HEK293 (cell line): ENCODE measurements around the gene ARHGAP23.

Experiments used
- KLF9 ChIP-seq: fragments of 450-650 bp; formaldehyde crosslinking; IDR thresholded peaks from 2 replicates; pipeline ENCODE4 v1.5.1; 2016; ENCODE audit warnings: missing biosample characterization, missing genetic modification characterization, low read depth
- SALL2 ChIP-seq: fragments of 450-650 bp; formaldehyde crosslinking; IDR thresholded peaks from 2 replicates; pipeline ENCODE4 v1.5.0; 2017; ENCODE audit warnings: missing biosample characterization, mild to moderate bottlenecking, missing genetic modification characterization, borderline replicate concordance
- YY1 ChIP-seq: fragments of 450-650 bp; formaldehyde crosslinking; IDR thresholded peaks from 2 replicates; pipeline ENCODE4 v1.5.1; 2018; ENCODE audit warnings: missing biosample characterization, missing genetic modification characterization
- YY2 ChIP-seq: fragments of 450-650 bp; formaldehyde crosslinking; IDR thresholded peaks from 2 replicates; pipeline ENCODE4 v1.5.1; 2016; ENCODE audit warnings: missing biosample characterization, missing genetic modification characterization
- ZFHX2 ChIP-seq: fragments of 450-650 bp; formaldehyde crosslinking; conservative IDR thresholded peaks from 2 replicates; pipeline ENCODE4 v1.5.1; 2016; ENCODE audit warnings: missing biosample characterization, missing genetic modification characterization
- ZNF214 ChIP-seq: fragments of 450-650 bp; formaldehyde crosslinking; IDR thresholded peaks from 2 replicates; pipeline ENCODE4 v1.5.1; 2017; ENCODE audit warnings: missing biosample characterization, mild to moderate bottlenecking, missing genetic modification characterization, borderline replicate concordance
- ZNF24 ChIP-seq: fragments of 450-650 bp; formaldehyde crosslinking; IDR thresholded peaks from 2 replicates; pipeline ENCODE4 v1.5.1; 2016; ENCODE audit warnings: missing biosample characterization, missing genetic modification characterization
- ZNF335 ChIP-seq: fragments of 450-650 bp; formaldehyde crosslinking; conservative IDR thresholded peaks from 2 replicates; pipeline ENCODE4 v1.5.1; 2016; ENCODE audit warnings: missing biosample characterization, missing genetic modification characterization
- ZNF366 ChIP-seq: fragments of 450-650 bp; formaldehyde crosslinking; conservative IDR thresholded peaks from 2 replicates; pipeline ENCODE4 v1.5.1; 2016; ENCODE audit warnings: missing biosample characterization, missing genetic modification characterization
- ZNF48 ChIP-seq: fragments of 450-650 bp; formaldehyde crosslinking; IDR thresholded peaks from 2 replicates; pipeline ENCODE4 v1.5.1; 2016; ENCODE audit warnings: missing biosample characterization, missing genetic modification characterization
- ZNF624 ChIP-seq: fragments of 450-650 bp; formaldehyde crosslinking; IDR thresholded peaks from 2 replicates; pipeline ENCODE4 v1.5.1; 2017; ENCODE audit warnings: missing biosample characterization, missing genetic modification characterization
- ZNF660 ChIP-seq: fragments of 450-650 bp; IDR thresholded peaks from 2 replicates; pipeline ENCODE4 v1.5.1; 2018; ENCODE audit warnings: missing biosample characterization, mild to moderate bottlenecking, missing genetic modification characterization
- ZNF670 ChIP-seq: fragments of 450-650 bp; formaldehyde crosslinking; IDR thresholded peaks from 2 replicates; pipeline ENCODE4 v1.5.1; 2016; ENCODE audit warnings: missing biosample characterization, missing genetic modification characterization, low read depth
- TF ChIP-seq, protein P1 (sequence below): fragments of 450-650 bp; formaldehyde crosslinking; IDR thresholded peaks from 2 replicates; pipeline ENCODE4 v1.5.1; 2016; ENCODE audit warnings: missing biosample characterization, missing genetic modification characterization
- TF ChIP-seq, protein P2 (sequence below): fragments of 450-650 bp; formaldehyde crosslinking; IDR thresholded peaks from 2 replicates; pipeline ENCODE4 v1.5.1; 2017; ENCODE audit warnings: missing biosample characterization, missing genetic modification characterization
- TF ChIP-seq, protein P3 (sequence below): fragments of 450-650 bp; formaldehyde crosslinking; IDR thresholded peaks from 2 replicates; pipeline ENCODE4 v1.5.1; 2017; ENCODE audit warnings: missing biosample characterization, missing genetic modification characterization
- TF ChIP-seq, protein P4 (sequence below): fragments of 450-650 bp; formaldehyde crosslinking; IDR thresholded peaks from 2 replicates; pipeline ENCODE4 v1.5.1; 2016; ENCODE audit warnings: missing biosample characterization, missing genetic modification characterization
- TF ChIP-seq, protein P5 (sequence below): fragments of 450-650 bp; formaldehyde crosslinking; IDR thresholded peaks from 2 replicates; pipeline ENCODE4 v1.5.1; 2016; ENCODE audit warnings: missing biosample characterization, missing genetic modification characterization

ARHGAP23 gene

DNA sequence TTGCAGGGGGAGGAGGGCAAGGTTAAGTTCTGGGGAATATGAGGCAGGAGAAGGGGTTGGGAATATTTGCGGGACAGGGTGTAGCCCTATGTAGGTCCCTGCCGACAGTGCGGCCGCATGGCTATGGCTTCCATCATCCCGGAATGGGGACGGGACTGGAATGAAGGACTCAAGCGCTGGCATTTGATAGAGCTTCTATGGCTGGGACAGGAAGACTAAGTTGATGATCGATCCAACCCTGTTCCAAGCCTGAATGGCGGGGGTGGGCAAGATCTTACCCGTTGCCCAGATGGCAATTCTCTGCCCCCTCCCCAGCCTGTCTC is 130.4 kb downstream of the ARHGAP23 start (continued):
- TF ChIP-seq, protein P1, sequence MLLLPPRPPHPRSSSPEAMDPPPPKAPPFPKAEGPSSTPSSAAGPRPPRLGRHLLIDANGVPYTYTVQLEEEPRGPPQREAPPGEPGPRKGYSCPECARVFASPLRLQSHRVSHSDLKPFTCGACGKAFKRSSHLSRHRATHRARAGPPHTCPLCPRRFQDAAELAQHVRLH: no peak
- TF ChIP-seq YY2 (tag by site-specific recombination) (peak; percentile 85), ZNF214 (tag by site-specific recombination) (no peak), YY1 (no peak; the same call in 1 of the 2 replicates), ZFHX2 (tag by site-specific recombination) (no peak), ZNF335 (tag by site-specific recombination) (peak; percentile 68; the same call in 1 of the 2 replicates), ZNF366 (no peak), KLF9 (tag by site-specific recombination) (no peak), ZNF624 (no peak), ZNF660 (tag by site-specific recombination) (no peak), ZNF24 (tag by site-specific recombination) (no peak), ZNF670 (tag by site-specific recombination) (no peak), SALL2 (tag by site-specific recombination) (no peak), ZNF48 (tag by site-specific recombination) (no peak)
- TF ChIP-seq, protein P2, sequence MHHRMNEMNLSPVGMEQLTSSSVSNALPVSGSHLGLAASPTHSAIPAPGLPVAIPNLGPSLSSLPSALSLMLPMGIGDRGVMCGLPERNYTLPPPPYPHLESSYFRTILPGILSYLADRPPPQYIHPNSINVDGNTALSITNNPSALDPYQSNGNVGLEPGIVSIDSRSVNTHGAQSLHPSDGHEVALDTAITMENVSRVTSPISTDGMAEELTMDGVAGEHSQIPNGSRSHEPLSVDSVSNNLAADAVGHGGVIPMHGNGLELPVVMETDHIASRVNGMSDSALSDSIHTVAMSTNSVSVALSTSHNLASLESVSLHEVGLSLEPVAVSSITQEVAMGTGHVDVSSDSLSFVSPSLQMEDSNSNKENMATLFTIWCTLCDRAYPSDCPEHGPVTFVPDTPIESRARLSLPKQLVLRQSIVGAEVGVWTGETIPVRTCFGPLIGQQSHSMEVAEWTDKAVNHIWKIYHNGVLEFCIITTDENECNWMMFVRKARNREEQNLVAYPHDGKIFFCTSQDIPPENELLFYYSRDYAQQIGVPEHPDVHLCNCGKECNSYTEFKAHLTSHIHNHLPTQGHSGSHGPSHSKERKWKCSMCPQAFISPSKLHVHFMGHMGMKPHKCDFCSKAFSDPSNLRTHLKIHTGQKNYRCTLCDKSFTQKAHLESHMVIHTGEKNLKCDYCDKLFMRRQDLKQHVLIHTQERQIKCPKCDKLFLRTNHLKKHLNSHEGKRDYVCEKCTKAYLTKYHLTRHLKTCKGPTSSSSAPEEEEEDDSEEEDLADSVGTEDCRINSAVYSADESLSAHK (tag by site-specific recombination): no peak
- TF ChIP-seq, protein P3, sequence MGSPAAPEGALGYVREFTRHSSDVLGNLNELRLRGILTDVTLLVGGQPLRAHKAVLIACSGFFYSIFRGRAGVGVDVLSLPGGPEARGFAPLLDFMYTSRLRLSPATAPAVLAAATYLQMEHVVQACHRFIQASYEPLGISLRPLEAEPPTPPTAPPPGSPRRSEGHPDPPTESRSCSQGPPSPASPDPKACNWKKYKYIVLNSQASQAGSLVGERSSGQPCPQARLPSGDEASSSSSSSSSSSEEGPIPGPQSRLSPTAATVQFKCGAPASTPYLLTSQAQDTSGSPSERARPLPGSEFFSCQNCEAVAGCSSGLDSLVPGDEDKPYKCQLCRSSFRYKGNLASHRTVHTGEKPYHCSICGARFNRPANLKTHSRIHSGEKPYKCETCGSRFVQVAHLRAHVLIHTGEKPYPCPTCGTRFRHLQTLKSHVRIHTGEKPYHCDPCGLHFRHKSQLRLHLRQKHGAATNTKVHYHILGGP: no peak
- TF ChIP-seq, protein P4, sequence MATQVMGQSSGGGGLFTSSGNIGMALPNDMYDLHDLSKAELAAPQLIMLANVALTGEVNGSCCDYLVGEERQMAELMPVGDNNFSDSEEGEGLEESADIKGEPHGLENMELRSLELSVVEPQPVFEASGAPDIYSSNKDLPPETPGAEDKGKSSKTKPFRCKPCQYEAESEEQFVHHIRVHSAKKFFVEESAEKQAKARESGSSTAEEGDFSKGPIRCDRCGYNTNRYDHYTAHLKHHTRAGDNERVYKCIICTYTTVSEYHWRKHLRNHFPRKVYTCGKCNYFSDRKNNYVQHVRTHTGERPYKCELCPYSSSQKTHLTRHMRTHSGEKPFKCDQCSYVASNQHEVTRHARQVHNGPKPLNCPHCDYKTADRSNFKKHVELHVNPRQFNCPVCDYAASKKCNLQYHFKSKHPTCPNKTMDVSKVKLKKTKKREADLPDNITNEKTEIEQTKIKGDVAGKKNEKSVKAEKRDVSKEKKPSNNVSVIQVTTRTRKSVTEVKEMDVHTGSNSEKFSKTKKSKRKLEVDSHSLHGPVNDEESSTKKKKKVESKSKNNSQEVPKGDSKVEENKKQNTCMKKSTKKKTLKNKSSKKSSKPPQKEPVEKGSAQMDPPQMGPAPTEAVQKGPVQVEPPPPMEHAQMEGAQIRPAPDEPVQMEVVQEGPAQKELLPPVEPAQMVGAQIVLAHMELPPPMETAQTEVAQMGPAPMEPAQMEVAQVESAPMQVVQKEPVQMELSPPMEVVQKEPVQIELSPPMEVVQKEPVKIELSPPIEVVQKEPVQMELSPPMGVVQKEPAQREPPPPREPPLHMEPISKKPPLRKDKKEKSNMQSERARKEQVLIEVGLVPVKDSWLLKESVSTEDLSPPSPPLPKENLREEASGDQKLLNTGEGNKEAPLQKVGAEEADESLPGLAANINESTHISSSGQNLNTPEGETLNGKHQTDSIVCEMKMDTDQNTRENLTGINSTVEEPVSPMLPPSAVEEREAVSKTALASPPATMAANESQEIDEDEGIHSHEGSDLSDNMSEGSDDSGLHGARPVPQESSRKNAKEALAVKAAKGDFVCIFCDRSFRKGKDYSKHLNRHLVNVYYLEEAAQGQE (tag by site-specific recombination): no peak
- TF ChIP-seq, protein P5, sequence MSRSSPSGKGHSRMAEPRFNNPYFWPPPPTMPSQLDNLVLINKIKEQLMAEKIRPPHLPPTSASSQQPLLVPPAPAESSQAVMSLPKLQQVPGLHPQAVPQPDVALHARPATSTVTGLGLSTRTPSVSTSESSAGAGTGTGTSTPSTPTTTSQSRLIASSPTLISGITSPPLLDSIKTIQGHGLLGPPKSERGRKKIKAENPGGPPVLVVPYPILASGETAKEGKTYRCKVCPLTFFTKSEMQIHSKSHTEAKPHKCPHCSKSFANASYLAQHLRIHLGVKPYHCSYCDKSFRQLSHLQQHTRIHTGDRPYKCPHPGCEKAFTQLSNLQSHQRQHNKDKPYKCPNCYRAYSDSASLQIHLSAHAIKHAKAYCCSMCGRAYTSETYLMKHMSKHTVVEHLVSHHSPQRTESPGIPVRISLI (tag by site-specific recombination): no peak
